GM23248 (cell line): Measurements from ENCODE around the gene LRP1-AS. TPM values are rescaled to one million over a fixed set of nuclear protein-coding genes. Genes with fewer than 3 reads are reported as not detected.

Experiments used
- DNase-seq: peaks from one replicate; pipeline ENCODE4 v3.0.0-alpha.2; 2015
- H2AFZ ChIP-seq: fragments of 200-600 bp; sonication (generic); 2 replicates; pipeline ENCODE4 v1.6.1; 2016; ENCODE audit warnings: antibody characterized with exemption
- H3F3A ChIP-seq: fragments of 200-600 bp; sonication (generic); 2 replicates; pipeline ENCODE4 v1.6.1; 2016; ENCODE audit warnings: mild to moderate bottlenecking, antibody characterized with exemption, mixed run types; ENCODE audit not compliant: insufficient read depth
- H3K27ac ChIP-seq: fragments of 200-600 bp; sonication (generic); 2 replicates; pipeline ENCODE4 v1.5.1; 2016; ENCODE audit warnings: mild to moderate bottlenecking
- H3K27me3 ChIP-seq: fragments of 200-600 bp; sonication (generic); replicated peaks from 2 replicates; pipeline ENCODE4 v1.6.1; 2016; ENCODE audit warnings: mild to moderate bottlenecking; ENCODE audit not compliant: insufficient read depth
- H3K36me3 ChIP-seq: fragments of 200-600 bp; sonication (generic); 2 replicates; pipeline ENCODE4 v1.6.1; 2016; ENCODE audit warnings: low read depth, mild to moderate bottlenecking
- H3K4me1 ChIP-seq: fragments of 200-600 bp; sonication (generic); 2 replicates; pipeline ENCODE4 v1.6.1; 2016; ENCODE audit warnings: mild to moderate bottlenecking; ENCODE audit not compliant: insufficient read depth
- H3K4me2 ChIP-seq: fragments of 200-600 bp; sonication (generic); one replicate; pipeline ENCODE4 v1.6.1; 2016; ENCODE audit warnings: mild to moderate bottlenecking; ENCODE audit not compliant: unreplicated experiment
- H3K4me3 ChIP-seq: fragments of 200-600 bp; sonication (generic); 2 replicates; pipeline ENCODE4 v1.5.1; 2016; ENCODE audit warnings: mild to moderate bottlenecking
- H3K79me2 ChIP-seq: fragments of 200-600 bp; sonication (generic); 2 replicates; pipeline ENCODE4 v1.6.1; 2016; ENCODE audit warnings: mild to moderate bottlenecking; ENCODE audit not compliant: insufficient read depth
- H3K9ac ChIP-seq: fragments of 200-600 bp; sonication (generic); 2 replicates; pipeline ENCODE4 v1.6.1; 2016; ENCODE audit warnings: mild to moderate bottlenecking
- H3K9me2 ChIP-seq: fragments of 200-600 bp; sonication (generic); 2 replicates; pipeline ENCODE4 v1.6.1; 2016; ENCODE audit warnings: mixed run types, mild to moderate bottlenecking, moderate library complexity; ENCODE audit not compliant: insufficient read depth
- H3K9me3 ChIP-seq: fragments of 200-600 bp; sonication (generic); one replicate; pipeline ENCODE4 v1.6.1; 2017; ENCODE audit warnings: low read depth
- H4K20me1 ChIP-seq: fragments of 200-600 bp; sonication (generic); 2 replicates; pipeline ENCODE4 v1.6.0; 2016; ENCODE audit not compliant: insufficient read depth
- EZH2 ChIP-seq: fragments of 200-600 bp; sonication (generic); IDR thresholded peaks from 2 replicates; pipeline ENCODE4 v1.6.1; 2018; ENCODE audit warnings: antibody characterized with exemption, mild to moderate bottlenecking; ENCODE audit not compliant: insufficient read depth, poor library complexity, severe bottlenecking
- EZH2phosphoT487 ChIP-seq: fragments of 200-600 bp; sonication (generic); IDR thresholded peaks from 2 replicates; pipeline ENCODE4 v1.6.1; 2018; ENCODE audit warnings: antibody characterized with exemption, moderate library complexity, mild to moderate bottlenecking, low read depth; ENCODE audit not compliant: insufficient read depth
- WGBS, 2 experiments: methylation state at CpG; one replicate each; pipeline ENCODE4 v1.1.6; 2015 to 2017; ENCODE audit warnings: low lambda C conversion rate in 2 of 2, low coverage in 1 of 2; ENCODE audit errors: missing lambda C conversion rate in 2 of 2; 5-methylcytosine and 5-hydroxymethylcytosine counted together
- in situ Hi-C: fragments of 300-500 bp; cut with MboI; formaldehyde crosslinking; loops from 2 replicates; pipeline ENCODE4 v1.15.0; 2020
- polyA plus RNA-seq: library from polyadenylated mRNA; unstranded; fragments of >200 nt; fragmentation: Nextera tagmentation; extraction: Ambion mirVana; gene quantifications from 2 replicates; pipeline ENCODE4 v1.2.1, GENCODE V29; 2016
- total RNA-seq: library from RNA; depleted of rRNA; stranded (reverse); fragments of >200 nt; shearing (Covaris generic); gene quantifications from 2 replicates; pipeline ENCODE4 v1.2.3, GENCODE V29; 2014

Gene LRP1-AS
- total and polyA plus RNA-seq, 2 experiments from 2014 or later, result 0.60 TPM; not detected in 1

- Histone ChIP-seq H3K79me2 (peaks cover 35% of the 10 kb centered on the region), H3K4me3 (no peak overlapping the region), H3K9ac (no peak overlapping the region), H3K4me2 (no peak overlapping the region), H3F3A (peaks cover 1% of the 10 kb centered on the region; the same call in 1 of the 2 replicates), H2AFZ (no peak overlapping the region), H4K20me1 (no peaks in the 10 kb centered on the region), H3K27me3 (no peaks in the 10 kb centered on the region), H3K9me3 (no peaks in the 10 kb centered on the region), H3K4me1 (no peaks in the 10 kb centered on the region), H3K9me2 (no peaks in the 10 kb centered on the region), H3K36me3 (peaks cover 74% of the 10 kb centered on the region; the same call in 1 of the 2 replicates), H3K27ac (no peak overlapping the region)
- no peak for DNase-seq
- 89 to 91% methylated on average over 18 to 19 of the region's 19 CpGs for WGBS, 2 experiments
- TF ChIP-seq EZH2 (no peak), EZH2phosphoT487 (no peak)
- in situ Hi-C loops, result no loop called here
These were observed 47.8 kb upstream of the LRP1-AS start for GRCh38 chr12:57195186-57195585.

GRCh38 chr12:57194253-57194652 is 46.8 kb upstream of the LRP1-AS start:
- no peak overlapping the region for H3K9ac ChIP-seq
- no peaks in the 10 kb centered on the region for H3K9me2 ChIP-seq
- H2AFZ ChIP-seq, result no peak overlapping the region
- peaks cover 35% of the 10 kb centered on the region for H3K79me2 ChIP-seq
- TF ChIP-seq EZH2phosphoT487 (no peak), EZH2 (no peak)
- H3K4me1 ChIP-seq, result no peaks in the 10 kb centered on the region
- H3K36me3 ChIP-seq, result peaks cover 70% of the 10 kb centered on the region; the same call in 1 of the 2 replicates
- peaks cover 7% of the 10 kb centered on the region; the same call in 1 of the 2 replicates for H3F3A ChIP-seq
- in situ Hi-C loops, result no loop called here
- 89 to 94% methylated on average over 15 to 18 of the region's 18 CpGs for WGBS, 2 experiments
- no peaks in the 10 kb centered on the region for H3K9me3 ChIP-seq
- no peak overlapping the region for H3K27ac ChIP-seq
- H3K27me3 ChIP-seq, result no peaks in the 10 kb centered on the region
- no peak for DNase-seq
- H4K20me1 ChIP-seq, result no peaks in the 10 kb centered on the region
- H3K4me3 ChIP-seq, result no peak overlapping the region
- H3K4me2 ChIP-seq, result no peak overlapping the region

- Histone ChIP-seq H3K9me3 (no peaks in the 10 kb centered on the region), H3K4me2 (no peak overlapping the region), H3K79me2 (peaks cover 30% of the 10 kb centered on the region), H3F3A (peaks cover 7% of the 10 kb centered on the region; the same call in 1 of the 2 replicates), H3K4me3 (no peak overlapping the region), H3K9ac (no peak overlapping the region), H3K27me3 (no peaks in the 10 kb centered on the region), H3K36me3 (peaks cover 68% of the 10 kb centered on the region; the same call in 1 of the 2 replicates), H3K27ac (no peak overlapping the region), H2AFZ (no peak overlapping the region), H4K20me1 (no peaks in the 10 kb centered on the region), H3K9me2 (no peaks in the 10 kb centered on the region), H3K4me1 (no peaks in the 10 kb centered on the region)
- DNase-seq, result no peak
- WGBS, 2 experiments, result 88 to 90% methylated on average over 18 to 19 of the region's 19 CpGs
- TF ChIP-seq EZH2 (no peak), EZH2phosphoT487 (no peak)
- in situ Hi-C loops, result no loop called here
These were observed 46.4 kb upstream of the LRP1-AS start for GRCh38 chr12:57193706-57194245.

- 79 to 81% methylated on average over 9 to 16 of the region's 16 CpGs for whole genome bisulfite sequencing, 2 experiments
- in situ Hi-C loops, result no loop called here
- H3K4me3 ChIP-seq, result no peak overlapping the region
- no peaks in the 10 kb centered on the region for H3K27me3 ChIP-seq
- H3K4me2 ChIP-seq, result no peak overlapping the region
- H4K20me1 ChIP-seq, result no peaks in the 10 kb centered on the region
- H3K27ac ChIP-seq, result no peak overlapping the region
- H3K79me2 ChIP-seq, result peaks cover 26% of the 10 kb centered on the region
- DNase-seq, result no peak
- H3K9me2 ChIP-seq, result no peaks in the 10 kb centered on the region
- TF ChIP-seq EZH2phosphoT487 (no peak), EZH2 (no peak)
- H3K9ac ChIP-seq, result no peak overlapping the region
- no peaks in the 10 kb centered on the region for H3K4me1 ChIP-seq
- H3K36me3 ChIP-seq, result peaks cover 67% of the 10 kb centered on the region
- H3F3A ChIP-seq, result peaks cover 7% of the 10 kb centered on the region; the same call in 1 of the 2 replicates
- no peaks in the 10 kb centered on the region for H3K9me3 ChIP-seq
- no peak overlapping the region for H2AFZ ChIP-seq
These were observed 45.5 kb upstream of the LRP1-AS start for GRCh38 chr12:57192920-57193319.

GRCh38 chr12:57191410-57191809 is 44.0 kb upstream of the LRP1-AS start:
- Histone ChIP-seq H4K20me1 (no peaks in the 10 kb centered on the region), H3K79me2 (peaks cover 35% of the 10 kb centered on the region), H3K36me3 (peaks cover 69% of the 10 kb centered on the region), H3K27me3 (no peaks in the 10 kb centered on the region), H3K4me2 (no peak overlapping the region), H3K4me1 (no peaks in the 10 kb centered on the region), H3K9me3 (no peaks in the 10 kb centered on the region), H3K9me2 (no peaks in the 10 kb centered on the region), H3K27ac (no peak overlapping the region), H3F3A (peaks cover 19% of the 10 kb centered on the region), H3K4me3 (no peak overlapping the region), H3K9ac (no peak overlapping the region), H2AFZ (no peak overlapping the region)
- in situ Hi-C loops, result no loop called here
- peak; percentile 49 for DNase-seq
- TF ChIP-seq EZH2phosphoT487, result no peak
- no peak for TF ChIP-seq EZH2
- WGBS, 2 experiments, result 65 to 72% methylated on average over 11 of the region's 11 CpGs
